Glutamatergic neuron (in vitro differentiated cells): ENCODE measurements around the gene MAN2A1. TPM values are rescaled to one million over a fixed set of nuclear protein-coding genes. Genes with fewer than 3 reads are reported as not detected.

Experiments used
- DNase-seq: peaks from one replicate; pipeline ENCODE4 v3.0.0; 2022
- H3K27ac Mint-ChIP-seq: one replicate; pipeline ENCODE4 v1.8.0; 2020; ENCODE audit warnings: mild to moderate bottlenecking, mixed read lengths, inconsistent platforms; ENCODE audit not compliant: unreplicated experiment
- H3K27me3 Mint-ChIP-seq: one replicate; pipeline ENCODE4 v1.8.0; 2020; ENCODE audit warnings: mild to moderate bottlenecking, moderate library complexity, mixed read lengths, inconsistent platforms; ENCODE audit not compliant: unreplicated experiment
- H3K36me3 Mint-ChIP-seq: one replicate; pipeline ENCODE4 v1.8.0; 2020; ENCODE audit warnings: mild to moderate bottlenecking, mixed read lengths, inconsistent platforms; ENCODE audit not compliant: unreplicated experiment
- H3K4me1 Mint-ChIP-seq: one replicate; pipeline ENCODE4 v1.8.0; 2020; ENCODE audit warnings: mild to moderate bottlenecking, low read depth, mixed read lengths, inconsistent platforms; ENCODE audit not compliant: unreplicated experiment
- H3K4me3 Mint-ChIP-seq: one replicate; pipeline ENCODE4 v1.8.0; 2020; ENCODE audit warnings: mild to moderate bottlenecking, mixed read lengths, inconsistent platforms; ENCODE audit not compliant: unreplicated experiment
- H3K9me3 Mint-ChIP-seq: one replicate; pipeline ENCODE4 v1.8.0; 2020; ENCODE audit warnings: mild to moderate bottlenecking, moderate library complexity, mixed read lengths, inconsistent platforms; ENCODE audit not compliant: unreplicated experiment
- long read RNA-seq: library from polyadenylated mRNA; unstranded; transcript quantifications from one replicate; pipeline ENCODE4 v2.0.0, GENCODE V29; 2020; ENCODE audit not compliant: unreplicated experiment
- total RNA-seq: library from RNA; stranded (reverse); fragmentation: NEBNext Ultra II Directional; extraction: Animal tissue kit (Norgen Biotek cat#: 25700); gene quantifications from one replicate; pipeline ENCODE4 v1.2.1, GENCODE V29; 2021; ENCODE audit not compliant: unreplicated experiment
- TF ChIP-seq, protein P1 (sequence below): fragments of 200-600 bp; sonication (generic); IDR thresholded peaks from one replicate; pipeline ENCODE4 v1.5.0; 2021; ENCODE audit not compliant: partially characterized antibody, unreplicated experiment

Gene MAN2A1
- total RNA-seq: 90.8 TPM
- long read RNA-seq, partial matches to known transcripts: 1 of 2 reads
- long read RNA-seq, other reads (novel, unspliced or antisense): 1 of 2 reads

DNA sequence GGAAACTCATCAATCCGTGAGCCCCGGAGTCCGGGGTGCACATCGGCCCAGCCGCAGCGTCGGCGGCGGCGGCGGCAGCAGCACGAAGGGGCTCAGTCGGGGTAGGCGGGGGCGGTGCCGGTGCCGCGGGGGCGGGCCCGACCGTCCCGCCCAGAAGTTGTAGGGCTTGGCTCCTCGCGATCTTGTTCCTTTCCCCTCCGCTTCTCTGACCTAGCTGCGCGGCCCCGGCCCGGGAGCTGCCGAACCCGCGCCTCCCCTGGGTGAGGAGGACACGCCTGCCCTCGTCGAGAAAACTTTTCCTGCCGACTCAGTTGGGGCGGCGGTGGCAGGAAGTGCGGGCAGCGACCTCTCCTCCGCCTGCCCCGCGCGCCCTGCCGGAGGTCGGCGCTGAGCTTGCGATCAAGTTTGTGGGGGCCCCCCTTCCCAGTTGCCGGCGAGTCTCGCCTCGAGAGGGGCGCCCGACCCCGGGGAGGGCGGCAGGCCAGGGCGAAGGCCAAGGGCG, at the start of gene MAN2A1:
Gene MAN2A1 (plus strand): TSS at position 188 of the 502 bp plus-strand sequence. CDS start 491 bp downstream, outside the sequence.
- H3K9me3 Mint-ChIP-seq: peaks cover 15% of the 10 kb centered on the region
- TF ChIP-seq, protein P1, sequence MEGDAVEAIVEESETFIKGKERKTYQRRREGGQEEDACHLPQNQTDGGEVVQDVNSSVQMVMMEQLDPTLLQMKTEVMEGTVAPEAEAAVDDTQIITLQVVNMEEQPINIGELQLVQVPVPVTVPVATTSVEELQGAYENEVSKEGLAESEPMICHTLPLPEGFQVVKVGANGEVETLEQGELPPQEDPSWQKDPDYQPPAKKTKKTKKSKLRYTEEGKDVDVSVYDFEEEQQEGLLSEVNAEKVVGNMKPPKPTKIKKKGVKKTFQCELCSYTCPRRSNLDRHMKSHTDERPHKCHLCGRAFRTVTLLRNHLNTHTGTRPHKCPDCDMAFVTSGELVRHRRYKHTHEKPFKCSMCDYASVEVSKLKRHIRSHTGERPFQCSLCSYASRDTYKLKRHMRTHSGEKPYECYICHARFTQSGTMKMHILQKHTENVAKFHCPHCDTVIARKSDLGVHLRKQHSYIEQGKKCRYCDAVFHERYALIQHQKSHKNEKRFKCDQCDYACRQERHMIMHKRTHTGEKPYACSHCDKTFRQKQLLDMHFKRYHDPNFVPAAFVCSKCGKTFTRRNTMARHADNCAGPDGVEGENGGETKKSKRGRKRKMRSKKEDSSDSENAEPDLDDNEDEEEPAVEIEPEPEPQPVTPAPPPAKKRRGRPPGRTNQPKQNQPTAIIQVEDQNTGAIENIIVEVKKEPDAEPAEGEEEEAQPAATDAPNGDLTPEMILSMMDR: no peak
- H3K4me3 Mint-ChIP-seq: peak within 1 kb of the TSS; percentile 92
- peaks cover 31% of the 10 kb centered on the region for H3K4me1 Mint-ChIP-seq
- peak within 1 kb of the TSS; percentile 99 for H3K27ac Mint-ChIP-seq
- no peaks in the 10 kb centered on the region for H3K36me3 Mint-ChIP-seq
- peak; percentile 65 for DNase-seq
- H3K27me3 Mint-ChIP-seq: peaks cover 8% of the 10 kb centered on the region

DNA sequence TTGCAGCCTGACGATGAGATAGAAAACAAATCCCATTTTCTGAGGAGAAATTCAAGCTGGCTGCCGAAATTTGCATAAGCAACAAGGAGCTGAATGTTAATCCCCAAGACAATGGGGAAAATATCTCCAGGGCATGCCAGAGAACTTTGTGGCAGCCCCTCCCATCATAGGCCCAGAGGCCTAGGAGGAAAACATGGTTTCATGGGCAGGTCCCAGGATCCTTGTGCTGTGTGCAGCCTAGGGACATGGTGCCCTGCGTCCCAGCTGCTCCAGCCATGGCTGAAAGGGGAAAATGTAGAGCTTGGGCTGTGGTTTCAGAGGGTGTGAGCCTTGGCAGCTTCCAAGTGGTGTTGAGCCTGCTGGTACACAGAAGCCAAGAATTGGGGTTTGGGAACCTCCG, 48.8 kb upstream of the MAN2A1 start:
- Mint-ChIP-seq H3K27me3 (peaks cover 2% of the 10 kb centered on the region), H3K27ac (no peak overlapping the region), H3K4me1 (peaks cover 20% of the 10 kb centered on the region), H3K9me3 (peaks cover 6% of the 10 kb centered on the region), H3K4me3 (no peak overlapping the region), H3K36me3 (peaks cover 4% of the 10 kb centered on the region)
- DNase-seq: no peak
- TF ChIP-seq, protein P1: no peak

DNA sequence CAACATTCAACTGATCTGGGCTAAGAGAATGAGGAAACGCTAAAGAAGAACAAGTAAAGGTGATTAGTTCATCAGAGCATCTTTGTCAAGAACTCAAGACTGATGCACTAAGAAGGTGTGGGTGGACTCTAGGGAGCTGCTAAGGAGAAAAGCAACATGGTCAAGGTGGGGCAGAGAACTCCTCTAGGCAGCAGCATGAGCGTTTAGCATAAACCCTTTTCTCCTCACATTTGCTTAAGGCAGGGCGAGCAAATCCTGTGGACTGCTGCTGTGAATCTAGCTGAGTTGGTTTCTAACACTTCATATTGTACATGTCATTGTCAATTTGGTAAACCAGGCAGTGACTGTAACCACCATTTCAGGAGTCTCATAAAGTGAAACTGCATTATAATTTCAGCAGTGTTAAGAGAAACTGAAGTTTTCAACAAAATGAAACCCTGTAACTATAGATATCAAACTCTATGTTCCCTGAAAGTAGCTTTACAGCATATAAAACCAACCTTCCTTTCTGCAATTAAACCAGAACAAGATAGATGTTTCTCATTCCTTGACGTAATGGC, 45.9 kb upstream of the MAN2A1 start:
- TF ChIP-seq, protein P1: no peak
- peaks cover 33% of the 10 kb centered on the region for H3K4me1 Mint-ChIP-seq
- H3K27ac Mint-ChIP-seq: peak overlapping the region; percentile 15
- H3K36me3 Mint-ChIP-seq: peaks cover 4% of the 10 kb centered on the region
- H3K9me3 Mint-ChIP-seq: peaks cover 4% of the 10 kb centered on the region
- peaks cover 5% of the 10 kb centered on the region for H3K27me3 Mint-ChIP-seq
- no peak for DNase-seq
- H3K4me3 Mint-ChIP-seq: no peak overlapping the region

DNA sequence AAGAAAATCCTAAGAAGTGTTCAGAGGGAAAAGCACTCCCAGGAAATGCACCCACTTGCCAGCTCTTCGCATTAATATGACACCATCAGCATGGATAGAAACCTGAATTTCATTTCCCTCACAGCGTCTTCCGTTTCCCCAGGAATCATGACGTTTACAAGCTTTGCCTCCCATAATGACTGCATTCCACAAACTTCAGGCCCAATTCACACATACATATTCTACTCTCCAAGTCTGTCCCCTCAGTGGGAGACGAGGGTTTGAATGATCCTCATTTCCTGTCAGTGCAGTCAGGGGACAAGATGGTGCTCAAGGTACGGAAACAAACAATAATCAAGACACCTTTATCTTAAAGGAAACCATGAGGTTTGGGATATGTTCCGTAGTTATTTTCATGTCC, 44.9 kb upstream of the MAN2A1 start:
- Mint-ChIP-seq H3K9me3 (peaks cover 4% of the 10 kb centered on the region), H3K4me3 (no peak overlapping the region), H3K4me1 (peaks cover 35% of the 10 kb centered on the region), H3K36me3 (no peaks in the 10 kb centered on the region), H3K27ac (peak overlapping the region; percentile 96), H3K27me3 (peaks cover 5% of the 10 kb centered on the region)
- TF ChIP-seq, protein P1: no peak
- DNase-seq: no peak

DNA sequence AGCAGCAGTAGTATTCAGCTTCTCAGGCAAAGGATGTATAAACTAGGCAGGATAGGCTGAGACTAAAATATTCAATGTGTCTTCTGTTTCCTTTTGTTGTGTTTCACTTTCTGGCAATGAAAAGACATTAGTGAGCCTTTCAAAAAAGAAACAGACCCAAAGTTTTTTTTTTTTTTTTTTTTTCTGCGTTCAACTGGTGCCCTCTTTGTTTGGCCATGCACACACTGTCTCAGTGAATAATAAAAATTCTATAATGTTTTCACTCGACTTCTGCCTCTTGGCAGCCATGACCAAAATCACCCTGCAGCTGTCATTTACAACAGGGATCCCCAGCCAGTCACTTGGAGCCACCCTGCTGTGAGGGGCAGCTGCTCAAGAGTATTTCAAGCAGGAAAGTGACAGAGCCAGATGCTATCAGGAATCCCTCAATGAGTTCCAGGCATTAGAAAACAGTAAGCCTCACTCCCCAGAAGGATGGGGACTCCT, 44.0 kb upstream of the MAN2A1 start:
- peak; percentile 62 for DNase-seq
- H3K27ac Mint-ChIP-seq: peak overlapping the region; percentile 96
- peaks cover 5% of the 10 kb centered on the region for H3K27me3 Mint-ChIP-seq

More for the DNA sequence above, 44.0 kb upstream of the MAN2A1 start:
- Mint-ChIP-seq H3K4me1 (peaks cover 35% of the 10 kb centered on the region), H3K9me3 (peaks cover 3% of the 10 kb centered on the region), H3K36me3 (no peaks in the 10 kb centered on the region), H3K4me3 (peak overlapping the region; percentile 12)
- TF ChIP-seq, protein P1: no peak
